H1 (cell line): ENCODE measurements around the gene ZNF541. TPM values are rescaled to one million over a fixed set of nuclear protein-coding genes. Genes with fewer than 3 reads are reported as not detected.

Experiments
- CHD1 ChIP-seq: IDR thresholded peaks from 2 replicates; pipeline ENCODE4 v1.6.1; 2012; ENCODE audit warnings: low read depth, low read length, improper control_type of control experiment
- CHD7 ChIP-seq: fragments of 300-600 bp; sonication (generic); IDR thresholded peaks from 2 replicates; pipeline ENCODE4 v1.7.1; 2012; ENCODE audit warnings: low read length, moderate library complexity, mild to moderate bottlenecking, inconsistent platforms; ENCODE audit not compliant: insufficient replicate concordance
- CTBP2 ChIP-seq: IDR thresholded peaks from 2 replicates; pipeline ENCODE4 v1.7.0; 2011; ENCODE audit warnings: borderline replicate concordance, mild to moderate bottlenecking, moderate library complexity, mixed read lengths, low read length; ENCODE audit not compliant: insufficient read depth, insufficient read length
- polyA plus RNA-seq, 7 experiments: library from polyadenylated mRNA; depleted of rRNA in 3 of 7; stranded (reverse) in 5 of 7; unstranded in 2 of 7; fragments of >200 nt in 5 of 7; fragments of 200-250 nt in 2 of 7; gene quantifications; 1 replicate in 5 of 7; 2 replicates in 1 of 7; 4 replicates in 1 of 7; pipeline versions ENCODE4 v1.2.1 to v1.2.3, GENCODE V29; 2011 to 2013; ENCODE audit warnings: missing spikeins in 2 of 7, mixed read lengths in 2 of 7
- total RNA-seq: library from RNA; stranded (reverse); fragmentation: NEBNext Ultra II Directional; extraction: Animal tissue kit (Norgen Biotek cat#: 25700); gene quantifications from 2 replicates; pipeline ENCODE4 v1.2.1, GENCODE V29; 2021

ZNF541 gene
- total and polyA plus RNA-seq, 2 of the 8 experiments (the other 6 are each of a cell fraction or from before 2014, with no cell fraction given): 0.05 TPM; not detected in 1

DNA sequence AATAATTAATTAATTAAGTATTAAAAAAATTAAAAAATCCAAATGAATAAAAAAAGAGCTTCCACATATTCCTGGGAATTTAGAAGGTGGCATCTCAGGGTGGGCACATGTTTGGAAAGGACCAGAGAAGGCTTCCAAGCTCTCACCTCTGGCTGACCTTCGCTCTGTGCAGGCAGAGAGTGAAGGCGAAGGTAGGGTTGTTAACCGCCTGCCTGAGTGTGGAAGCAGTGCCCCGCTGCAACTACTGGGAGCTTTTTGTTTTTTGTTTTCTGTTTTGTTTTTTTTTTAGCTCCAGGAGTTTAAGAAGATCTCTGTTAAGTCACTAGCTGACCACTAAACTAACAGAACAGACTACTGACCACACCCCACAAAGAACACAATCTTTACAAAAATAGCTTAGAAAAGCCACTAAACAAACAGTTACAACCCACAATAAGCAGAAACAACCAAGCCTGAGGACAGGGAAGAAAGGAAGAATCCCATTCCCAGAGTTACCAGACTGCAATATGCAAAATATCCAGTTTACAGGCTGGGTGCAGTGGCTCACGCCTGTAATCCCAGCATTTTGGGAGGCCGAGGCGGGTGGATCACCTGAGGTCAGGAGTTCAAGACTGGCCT is 11.4 kb downstream of the ZNF541 start (continued):
- TF ChIP-seq CHD7: no peak
- no peak for TF ChIP-seq CHD1
- no peak for TF ChIP-seq CTBP2
